PC-9 (cell line): ENCODE measurements around the gene RBPMS2. TPM values are rescaled to one million over a fixed set of nuclear protein-coding genes. Genes with fewer than 3 reads are reported as not detected.

Experiments used
- BruUV-seq: library from RNA; stranded (reverse); fragments of 400-500 nt; replicated peaks from 2 replicates; lab custom pipeline; 2021; lab: Mats Ljungman, UMichigan
- CTCF ChIA-PET: fragments of 300-600 bp; sonication (Branson Sonifier 250); formaldehyde crosslinking; loops from one replicate; lab custom pipeline; 2022; ENCODE audit warnings: antibody characterized with exemption; lab: Charles Lee
- POLR2A ChIA-PET: fragments of 300-600 bp; sonication (Branson Sonifier 250); formaldehyde crosslinking; loops from one replicate; lab custom pipeline; 2022; ENCODE audit warnings: antibody characterized with exemption; ENCODE audit not compliant: unreplicated experiment; lab: Charles Lee
- DNase-seq, 2 experiments: peaks; one replicate each; pipeline versions ENCODE4 v3.0.0 to v3.0.0-alpha.2; 2015 to 2022; ENCODE audit warnings: mixed read lengths in 1 of 2
- H2AFZ ChIP-seq: fragments of 200-600 bp; sonication (generic); 2 replicates; pipeline ENCODE4 v1.8.1; 2017; ENCODE audit warnings: antibody characterized with exemption
- H3F3A ChIP-seq: fragments of 200-600 bp; sonication (generic); 2 replicates; pipeline ENCODE4 v1.8.1; 2017; ENCODE audit warnings: antibody characterized with exemption, mild to moderate bottlenecking, low read depth; ENCODE audit not compliant: insufficient read depth
- H3K27ac ChIP-seq: fragments of 200-600 bp; sonication (generic); 2 replicates; pipeline ENCODE4 v1.6.1; 2016; ENCODE audit warnings: mixed run types
- H3K27me3 ChIP-seq: fragments of 200-600 bp; sonication (generic); 2 replicates; pipeline ENCODE4 v1.6.1; 2016; ENCODE audit warnings: low read depth, mixed run types; ENCODE audit not compliant: insufficient read depth
- H3K36me3 ChIP-seq: fragments of 200-600 bp; sonication (generic); 2 replicates; pipeline ENCODE4 v1.6.1; 2016; ENCODE audit warnings: low read depth, mixed run types
- H3K4me1 ChIP-seq: fragments of 200-600 bp; sonication (generic); replicated peaks from 2 replicates; pipeline ENCODE4 v1.6.1; 2016; ENCODE audit warnings: mixed run types; ENCODE audit not compliant: insufficient read depth
- H3K4me2 ChIP-seq: fragments of 200-600 bp; sonication (generic); 2 replicates; pipeline ENCODE4 v1.6.1; 2017; ENCODE audit warnings: mixed run types
- H3K4me3 ChIP-seq: fragments of 200-600 bp; sonication (generic); 2 replicates; pipeline ENCODE4 v1.6.1; 2016; ENCODE audit warnings: mixed run types
- H3K79me2 ChIP-seq: fragments of 200-600 bp; sonication (generic); 2 replicates; pipeline ENCODE4 v1.6.1; 2017; ENCODE audit warnings: low read depth, mixed run types
- H3K9me2 ChIP-seq: fragments of 200-600 bp; sonication (generic); 2 replicates; pipeline ENCODE4 v1.8.1; 2017; ENCODE audit warnings: mild to moderate bottlenecking; ENCODE audit not compliant: insufficient read depth
- H3K9me3 ChIP-seq: fragments of 200-600 bp; sonication (generic); 2 replicates; pipeline ENCODE4 v1.8.1; 2016; ENCODE audit warnings: low read depth; ENCODE audit not compliant: insufficient read depth
- H4K20me1 ChIP-seq: fragments of 200-600 bp; sonication (generic); 2 replicates; pipeline ENCODE4 v1.8.1; 2017; ENCODE audit not compliant: insufficient read depth
- CTCF ChIP-seq: fragments of 200-600 bp; sonication (generic); conservative IDR thresholded peaks from 2 replicates; pipeline ENCODE4 v1.6.1; 2017; ENCODE audit warnings: mixed run types, antibody characterized with exemption, mild to moderate bottlenecking, moderate library complexity
- EZH2 ChIP-seq: fragments of 200-600 bp; sonication (generic); IDR thresholded peaks from 2 replicates; pipeline ENCODE4 v1.8.0; 2017; ENCODE audit warnings: antibody characterized with exemption, low read depth
- intact Hi-C: fragments of 100-400 bp; cut with micrococcal nuclease; formaldehyde crosslinking; loops from one replicate; pipeline ENCODE4 v1.10.0; 2022; ENCODE audit not compliant: unreplicated experiment
- total RNA-seq: library from RNA; stranded (reverse); gene quantifications from 2 replicates; pipeline ENCODE4 v1.2.3, GENCODE V29; 2021

Gene RBPMS2
- total RNA-seq, 1 experiment from 2014 or later, result 4.1 TPM

GRCh38 chr15:64706011-64706911 lies 69.1 kb downstream of the RBPMS2 start:
- H4K20me1 ChIP-seq, result no peaks in the 10 kb centered on the region
- DNase-seq, result no peak
- H2AFZ ChIP-seq, result no peak overlapping the region
- H3K27me3 ChIP-seq, result no peaks in the 10 kb centered on the region
- H3K36me3 ChIP-seq, result no peaks in the 10 kb centered on the region
- no peak overlapping the region for H3K27ac ChIP-seq
- peaks cover 16% of the 10 kb centered on the region for H3K79me2 ChIP-seq
- H3K9me2 ChIP-seq, result no peaks in the 10 kb centered on the region
- H3K4me3 ChIP-seq, result no peak overlapping the region
- no peaks in the 10 kb centered on the region for H3F3A ChIP-seq
- no peaks in the 10 kb centered on the region for H3K9me3 ChIP-seq
- no peak overlapping the region for H3K4me2 ChIP-seq
- BruUV-seq, result no TSS peak
- peaks cover 14% of the 10 kb centered on the region; the same call in 1 of the 2 replicates for H3K4me1 ChIP-seq
- no peak for TF ChIP-seq EZH2
- no peak for TF ChIP-seq CTCF
- POLR2A ChIA-PET, result interaction anchor here (0.6 kb wide), 1 partner anchor 310 kb away, joined by 7 read pairs; no protein-coding TSS in a partner anchor
- intact Hi-C loops, result no loop called here
- CTCF ChIA-PET, result no interaction called here

- H3K36me3 ChIP-seq, result no peaks in the 10 kb centered on the region
- BruUV-seq, result no TSS peak
- POLR2A ChIA-PET, result interaction anchor here (0.6 to 0.7 kb wide), 2 partner anchors 558 to 1037 kb away, joined by 3 to 5 read pairs; no protein-coding TSS in a partner anchor
- peaks cover 21% of the 10 kb centered on the region; the same call in 1 of the 2 replicates for H3K4me1 ChIP-seq
- H3K4me2 ChIP-seq, result no peak overlapping the region
- H3K27ac ChIP-seq, result no peak overlapping the region
- no peaks in the 10 kb centered on the region for H4K20me1 ChIP-seq
- intact Hi-C loops, result no loop called here
- H3K9me3 ChIP-seq, result no peaks in the 10 kb centered on the region
- CTCF ChIA-PET, result interaction anchor here (0.6 kb wide), 1 partner anchor 238 kb away, joined by 3 read pairs; no protein-coding TSS in a partner anchor
- peaks cover 28% of the 10 kb centered on the region for H3K79me2 ChIP-seq
- no peak overlapping the region for H3K4me3 ChIP-seq
- DNase-seq, result no peak
- no peaks in the 10 kb centered on the region for H3K9me2 ChIP-seq
- no peaks in the 10 kb centered on the region for H3F3A ChIP-seq
- H2AFZ ChIP-seq, result no peak overlapping the region
- no peaks in the 10 kb centered on the region for H3K27me3 ChIP-seq
- TF ChIP-seq CTCF (no peak), EZH2 (no peak)
These were observed 70.4 kb downstream of the RBPMS2 start for GRCh38 chr15:64705006-64705405.

- H3K4me1 ChIP-seq, result peaks cover 25% of the 10 kb centered on the region; the same call in 1 of the 2 replicates
- H3K27me3 ChIP-seq, result no peaks in the 10 kb centered on the region
- ChIA-PET CTCF (no interaction called here), POLR2A (no interaction called here)
- no peaks in the 10 kb centered on the region for H3K9me2 ChIP-seq
- TF ChIP-seq EZH2 (no peak), CTCF (no peak)
- H2AFZ ChIP-seq, result peak overlapping the region; percentile 90
- no peak overlapping the region for H3K27ac ChIP-seq
- H3K4me3 ChIP-seq, result peak overlapping the region; percentile 73
- no peaks in the 10 kb centered on the region for H4K20me1 ChIP-seq
- H3K36me3 ChIP-seq, result no peaks in the 10 kb centered on the region
- DNase-seq, result no peak
- BruUV-seq, result TSS peak; percentile 77
- peaks cover 41% of the 10 kb centered on the region for H3K79me2 ChIP-seq
- peak overlapping the region; percentile 84 for H3K4me2 ChIP-seq
- no peaks in the 10 kb centered on the region for H3K9me3 ChIP-seq
- intact Hi-C loops, result no loop called here
- no peaks in the 10 kb centered on the region for H3F3A ChIP-seq
These were observed 71.8 kb downstream of the RBPMS2 start for GRCh38 chr15:64703632-64703959.
